ENCODE data around the gene CUBN. TPM values are rescaled to one million over a fixed set of nuclear protein-coding genes. Genes with fewer than 3 reads are reported as not detected.

The CUBN gene
- total RNA-seq, 1 donor from 2014 or later, result 1.3 TPM

DNA sequence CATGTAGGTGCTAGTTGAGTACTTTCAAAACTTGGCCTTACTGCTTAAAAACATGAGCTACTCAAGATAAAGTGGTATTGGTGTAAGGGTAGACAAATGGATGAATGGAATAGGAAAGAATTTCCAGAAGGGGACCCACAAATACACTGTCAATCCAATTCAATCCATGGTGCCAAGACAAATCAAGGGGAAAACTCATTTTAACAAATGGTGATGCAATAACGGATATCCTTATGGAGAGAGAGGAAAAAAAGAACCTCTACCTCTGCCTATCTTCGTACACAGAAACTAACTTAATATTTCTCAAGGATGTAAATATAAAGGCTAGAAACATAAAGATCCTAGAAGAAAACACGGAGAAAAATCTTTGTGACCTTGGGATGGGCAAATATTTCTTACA lies 188.5 kb downstream of the CUBN start:
- Histone ChIP-seq H3K4me1 (peaks cover 10% of the 10 kb centered on the region), H3K27ac (no peak overlapping the region), H3K4me3 (no peak overlapping the region), H3K36me3 (no peaks in the 10 kb centered on the region), H3K9me3 (no peaks in the 10 kb centered on the region), H3K27me3 (no peaks in the 10 kb centered on the region)
- TF ChIP-seq, protein P1, sequence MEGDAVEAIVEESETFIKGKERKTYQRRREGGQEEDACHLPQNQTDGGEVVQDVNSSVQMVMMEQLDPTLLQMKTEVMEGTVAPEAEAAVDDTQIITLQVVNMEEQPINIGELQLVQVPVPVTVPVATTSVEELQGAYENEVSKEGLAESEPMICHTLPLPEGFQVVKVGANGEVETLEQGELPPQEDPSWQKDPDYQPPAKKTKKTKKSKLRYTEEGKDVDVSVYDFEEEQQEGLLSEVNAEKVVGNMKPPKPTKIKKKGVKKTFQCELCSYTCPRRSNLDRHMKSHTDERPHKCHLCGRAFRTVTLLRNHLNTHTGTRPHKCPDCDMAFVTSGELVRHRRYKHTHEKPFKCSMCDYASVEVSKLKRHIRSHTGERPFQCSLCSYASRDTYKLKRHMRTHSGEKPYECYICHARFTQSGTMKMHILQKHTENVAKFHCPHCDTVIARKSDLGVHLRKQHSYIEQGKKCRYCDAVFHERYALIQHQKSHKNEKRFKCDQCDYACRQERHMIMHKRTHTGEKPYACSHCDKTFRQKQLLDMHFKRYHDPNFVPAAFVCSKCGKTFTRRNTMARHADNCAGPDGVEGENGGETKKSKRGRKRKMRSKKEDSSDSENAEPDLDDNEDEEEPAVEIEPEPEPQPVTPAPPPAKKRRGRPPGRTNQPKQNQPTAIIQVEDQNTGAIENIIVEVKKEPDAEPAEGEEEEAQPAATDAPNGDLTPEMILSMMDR (IDR thresholded peaks at IDR 0.05), result no peak
- no peak for DNase-seq
- intact Hi-C loops (cut with DNase I), result no loop called here
- ATAC-seq, result no peak

- Histone ChIP-seq H3K27me3 (no peaks in the 10 kb centered on the region), H3K4me3 (no peak overlapping the region), H3K4me1 (peaks cover 2% of the 10 kb centered on the region), H3K36me3 (no peaks in the 10 kb centered on the region), H3K27ac (no peak overlapping the region), H3K9me3 (no peaks in the 10 kb centered on the region)
- TF ChIP-seq, protein P1 (IDR thresholded peaks at IDR 0.05), result no peak
- DNase-seq, result no peak
- no peak for ATAC-seq
- intact Hi-C loops (cut with DNase I), result no loop called here
Observed at GRCh38 chr10:16938952-16939351, 190.7 kb downstream of the CUBN start.

DNA sequence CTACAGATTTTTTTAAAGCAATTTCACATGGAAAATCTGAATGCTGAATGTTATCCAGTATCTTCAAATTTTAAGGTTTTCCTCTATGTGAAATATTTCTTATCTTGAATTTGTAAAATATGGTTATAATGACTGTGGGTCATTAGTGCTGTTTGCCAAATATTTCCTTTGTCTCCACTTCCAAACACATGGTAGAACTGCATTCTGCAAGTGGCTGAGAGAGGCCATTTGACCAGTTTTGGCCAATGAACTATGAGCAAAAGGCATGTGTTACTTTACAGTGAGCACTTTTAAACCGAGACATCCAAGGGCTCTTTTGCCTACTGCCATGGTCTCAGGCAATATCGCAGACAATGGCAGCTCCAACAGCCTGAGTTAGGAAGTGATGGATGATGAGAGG lies 195.2 kb downstream of the CUBN start:
- no peak for DNase-seq
- H3K36me3 ChIP-seq, result no peaks in the 10 kb centered on the region
- H3K9me3 ChIP-seq, result no peaks in the 10 kb centered on the region
- H3K27me3 ChIP-seq, result no peaks in the 10 kb centered on the region
- no peak for ATAC-seq
- H3K4me1 ChIP-seq, result no peaks in the 10 kb centered on the region
- intact Hi-C loops (cut with DNase I), result no loop called here
- no peak overlapping the region for H3K4me3 ChIP-seq
- no peak overlapping the region for H3K27ac ChIP-seq
- TF ChIP-seq, protein P1 (IDR thresholded peaks at IDR 0.05), result no peak

DNA sequence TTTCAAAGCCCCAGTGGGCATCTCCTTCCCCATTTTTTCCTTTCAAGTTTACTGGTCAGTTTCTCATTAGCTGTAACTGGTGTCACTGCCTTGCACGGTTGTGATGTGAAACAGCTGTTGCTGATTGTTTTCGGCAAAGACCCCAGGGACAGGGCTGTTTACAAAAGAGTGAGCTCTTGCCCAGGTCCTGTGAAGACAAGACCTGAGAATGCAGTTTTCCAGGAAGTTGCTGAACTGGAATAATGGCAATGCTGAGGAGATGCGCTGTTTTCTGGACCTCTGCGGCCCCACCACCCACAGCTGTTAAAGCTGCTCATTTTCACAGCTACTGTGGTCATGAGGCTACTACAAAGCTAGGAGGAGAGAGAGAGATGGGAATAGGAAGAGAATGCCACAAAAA lies 195.8 kb downstream of the CUBN start:
- Histone ChIP-seq H3K4me3 (no peak overlapping the region), H3K27me3 (no peaks in the 10 kb centered on the region), H3K4me1 (no peaks in the 10 kb centered on the region), H3K36me3 (no peaks in the 10 kb centered on the region), H3K27ac (no peak overlapping the region), H3K9me3 (no peaks in the 10 kb centered on the region)
- DNase-seq (no peak), ATAC-seq (no peak)
- intact Hi-C loops (cut with DNase I), result no loop called here
- TF ChIP-seq, protein P1 (IDR thresholded peaks at IDR 0.05), result no peak

- Histone ChIP-seq H3K4me1 (no peaks in the 10 kb centered on the region), H3K27ac (no peak overlapping the region), H3K27me3 (no peaks in the 10 kb centered on the region), H3K4me3 (no peak overlapping the region), H3K9me3 (no peaks in the 10 kb centered on the region), H3K36me3 (no peaks in the 10 kb centered on the region)
- ATAC-seq, result no peak
- DNase-seq, result no peak
- TF ChIP-seq, protein P1 (IDR thresholded peaks at IDR 0.05), result no peak
- intact Hi-C loops (cut with DNase I), result no loop called here
Observed at GRCh38 chr10:16931930-16932329, 197.7 kb downstream of the CUBN start.

GRCh38 chr10:16930540-16930939 lies 199.1 kb downstream of the CUBN start:
- DNase-seq, result no peak
- Histone ChIP-seq H3K4me1 (no peaks in the 10 kb centered on the region), H3K4me3 (no peak overlapping the region), H3K36me3 (no peaks in the 10 kb centered on the region), H3K27ac (no peak overlapping the region), H3K9me3 (no peaks in the 10 kb centered on the region), H3K27me3 (no peaks in the 10 kb centered on the region)
- ATAC-seq, result no peak
- TF ChIP-seq, protein P1 (IDR thresholded peaks at IDR 0.05), result no peak
- intact Hi-C loops (cut with DNase I), result no loop called here

All from upper lobe of right lung (tissue), 1 donor.